ENCODE measurements around the gene PRLR.
"Not testable (repeated sequence)": the region's sequence is repeated elsewhere in the genome, so short reads cannot be mapped to it uniquely, and the experiment has no call there.

Gene PRLR

GRCh38 chr5:35120715-35121114 is 109.6 kb downstream of the PRLR start:
- DNase-seq: no peak

GRCh38 chr5:35117967-35118366 is 112.3 kb downstream of the PRLR start:
- DNase-seq: no peak

- DNase-seq: no peak
These were observed 114.4 kb downstream of the PRLR start for GRCh38 chr5:35115920-35116319.

GRCh38 chr5:35114698-35115097 is 115.6 kb downstream of the PRLR start:
- DNase-seq: no peak

DNA sequence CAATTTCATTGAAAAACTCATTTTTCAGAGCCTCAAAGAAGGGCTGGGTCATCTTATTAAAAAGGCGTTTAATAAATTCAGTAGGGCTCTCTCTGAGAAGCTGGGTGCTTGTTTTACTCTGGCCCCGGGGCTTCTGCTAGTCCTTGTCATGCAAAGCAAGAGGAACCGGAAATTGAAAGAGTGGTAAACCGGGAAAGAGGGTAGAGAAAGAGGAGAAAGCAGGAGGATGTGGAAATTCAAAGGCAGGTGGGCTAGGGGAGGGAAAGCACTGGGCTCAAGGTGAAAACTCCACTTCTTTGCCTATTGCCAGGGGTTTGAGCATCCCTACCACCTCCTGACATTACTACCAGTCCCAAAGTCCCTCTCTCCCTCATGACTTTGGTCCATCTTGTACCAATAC is 118.0 kb downstream of the PRLR start:
- DNase-seq: no peak

DNA sequence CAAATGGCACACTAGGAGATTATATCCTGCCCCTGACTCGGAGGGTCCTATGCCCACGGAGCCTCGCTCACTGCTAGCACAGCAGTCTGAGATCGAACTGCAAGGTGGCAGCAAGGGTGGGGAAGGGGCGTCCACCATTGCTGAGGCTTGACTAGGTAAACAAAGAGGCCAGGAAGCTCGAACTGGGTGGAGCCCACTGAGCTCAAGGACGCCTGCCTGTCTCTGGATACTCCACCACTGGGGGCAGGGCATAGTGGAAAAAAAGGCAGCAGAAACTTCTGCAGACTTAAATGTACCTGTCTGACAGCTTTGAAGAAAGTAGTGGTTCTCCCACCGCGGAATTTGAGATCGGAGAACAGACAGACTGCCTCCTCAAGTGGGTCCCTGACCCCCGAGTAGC is 125.7 kb downstream of the PRLR start:
- DNase-seq: not testable (repeated sequence)

- DNase-seq: no peak
These were observed 126.5 kb downstream of the PRLR start for GRCh38 chr5:35103637-35104299.

DNA sequence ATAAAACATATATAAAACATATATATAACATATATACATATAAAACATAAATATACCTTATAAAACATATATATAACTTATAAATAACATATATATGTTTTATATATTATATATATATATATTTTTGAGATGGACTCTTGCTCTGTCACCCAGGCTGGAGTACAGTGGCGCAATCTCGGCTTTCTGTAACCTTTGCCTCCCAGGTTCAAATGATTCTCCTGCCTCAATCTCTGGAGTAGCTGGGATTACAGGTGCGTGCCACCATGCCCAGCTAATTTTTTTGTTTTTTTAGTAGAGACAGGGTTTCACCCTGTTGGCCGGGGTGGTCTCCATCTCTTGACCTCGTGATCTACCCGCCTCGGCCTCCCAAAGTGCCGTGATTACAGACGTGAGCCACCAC is 128.6 kb downstream of the PRLR start:
- DNase-seq: not testable (repeated sequence)

DNA sequence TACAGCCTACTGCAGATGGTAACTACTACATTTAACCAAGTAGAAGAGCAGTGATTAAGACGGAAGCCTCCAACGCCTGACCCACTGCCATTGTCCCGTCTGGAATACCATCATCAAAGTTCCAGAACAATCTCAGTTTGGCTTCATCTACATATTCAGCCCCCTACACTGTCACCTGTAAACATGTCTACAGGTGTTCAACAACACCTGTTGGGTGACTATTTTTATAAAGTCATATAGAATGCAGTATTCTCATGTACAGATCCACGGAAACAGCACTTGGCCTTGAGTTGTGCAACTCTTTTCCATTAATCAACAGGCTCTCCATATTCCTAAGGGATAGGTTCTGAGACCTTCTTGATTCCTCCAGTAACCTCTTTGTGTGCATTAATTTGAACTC is 129.3 kb downstream of the PRLR start:
- DNase-seq: no peak

DNA sequence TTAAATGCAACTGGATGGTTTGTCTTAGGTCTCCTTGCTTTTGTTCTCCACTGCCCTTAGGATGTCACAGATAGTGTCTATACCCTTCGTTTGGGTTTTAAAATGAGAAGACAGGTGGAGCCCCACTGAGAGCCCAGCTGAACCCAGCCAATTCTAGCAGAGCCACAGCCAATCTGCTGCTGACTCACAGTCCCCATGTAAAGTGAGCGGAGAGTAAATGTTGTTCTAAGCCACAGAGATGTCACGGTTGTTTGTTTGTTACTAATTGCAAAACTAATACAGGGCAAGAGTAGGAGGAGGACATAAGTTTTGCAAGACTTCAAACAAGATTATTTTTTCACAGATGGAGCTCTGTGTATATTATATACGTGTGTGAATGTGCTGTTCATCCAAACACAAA is 132.1 kb downstream of the PRLR start:
- no peak for DNase-seq

DNA sequence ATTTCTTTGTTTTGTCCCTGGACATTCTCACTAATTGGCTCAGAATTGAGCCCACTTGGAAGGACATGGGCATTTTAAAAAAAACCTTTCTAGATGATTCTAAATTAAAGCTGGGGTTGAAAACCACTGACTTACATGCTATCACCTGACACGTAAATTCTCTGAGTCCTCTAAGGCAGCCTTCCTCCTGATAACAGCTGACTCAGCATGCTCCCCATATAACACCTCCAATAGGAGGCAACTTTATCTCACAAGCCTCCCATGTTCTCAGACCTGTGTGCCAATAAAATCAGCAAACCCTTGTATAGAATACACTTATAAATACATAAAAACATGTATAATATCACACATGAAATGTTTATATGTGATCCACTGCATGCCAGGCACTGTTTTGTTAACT is 133.4 kb downstream of the PRLR start:
- DNase-seq: no peak

- no peak for DNase-seq
These were observed 134.1 kb downstream of the PRLR start for GRCh38 chr5:35096216-35096615.

DNA sequence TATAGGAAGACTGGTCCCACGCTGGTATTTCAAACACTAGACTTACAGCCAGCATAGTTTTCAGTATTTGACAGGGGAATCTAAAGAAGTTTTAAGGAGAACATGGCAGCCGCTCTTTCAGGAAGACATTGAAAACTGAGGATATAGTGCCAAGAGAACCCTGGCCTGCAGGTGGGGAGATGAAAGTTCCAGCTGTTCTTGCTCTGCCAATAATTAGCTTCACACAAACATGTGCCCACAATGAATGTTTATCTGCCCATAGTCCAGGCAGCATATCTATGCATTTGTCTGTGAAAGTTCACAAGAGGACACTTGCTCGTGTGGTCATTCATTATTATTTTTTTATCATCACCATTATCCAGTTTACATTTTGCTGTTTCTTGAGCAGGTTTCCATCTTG is 134.9 kb downstream of the PRLR start:
- DNase-seq: no peak

- DNase-seq: no peak
These were observed 135.3 kb downstream of the PRLR start for GRCh38 chr5:35094948-35095347.

- DNase-seq: no peak
These were observed 137.6 kb downstream of the PRLR start for GRCh38 chr5:35092703-35093102.

DNA sequence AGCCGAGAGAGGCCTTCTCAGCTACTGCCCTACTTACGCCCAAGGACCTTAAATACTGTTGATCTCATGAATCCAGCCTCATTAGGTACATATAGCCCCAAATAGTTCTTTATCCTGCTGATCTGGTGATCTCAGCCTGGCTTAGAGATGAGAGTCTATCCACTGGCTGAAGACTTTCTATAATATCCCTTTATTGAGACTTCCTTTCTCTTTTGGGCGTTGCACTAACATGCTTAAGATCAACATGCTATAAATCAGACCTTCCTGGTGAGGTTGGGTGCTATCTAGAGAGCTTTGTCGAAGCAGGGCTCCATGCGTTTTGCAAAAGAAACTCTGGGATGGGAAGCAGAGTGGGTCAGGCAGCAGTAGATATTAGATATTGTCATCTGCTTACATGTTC is 138.6 kb downstream of the PRLR start:
- DNase-seq: no peak

DNA sequence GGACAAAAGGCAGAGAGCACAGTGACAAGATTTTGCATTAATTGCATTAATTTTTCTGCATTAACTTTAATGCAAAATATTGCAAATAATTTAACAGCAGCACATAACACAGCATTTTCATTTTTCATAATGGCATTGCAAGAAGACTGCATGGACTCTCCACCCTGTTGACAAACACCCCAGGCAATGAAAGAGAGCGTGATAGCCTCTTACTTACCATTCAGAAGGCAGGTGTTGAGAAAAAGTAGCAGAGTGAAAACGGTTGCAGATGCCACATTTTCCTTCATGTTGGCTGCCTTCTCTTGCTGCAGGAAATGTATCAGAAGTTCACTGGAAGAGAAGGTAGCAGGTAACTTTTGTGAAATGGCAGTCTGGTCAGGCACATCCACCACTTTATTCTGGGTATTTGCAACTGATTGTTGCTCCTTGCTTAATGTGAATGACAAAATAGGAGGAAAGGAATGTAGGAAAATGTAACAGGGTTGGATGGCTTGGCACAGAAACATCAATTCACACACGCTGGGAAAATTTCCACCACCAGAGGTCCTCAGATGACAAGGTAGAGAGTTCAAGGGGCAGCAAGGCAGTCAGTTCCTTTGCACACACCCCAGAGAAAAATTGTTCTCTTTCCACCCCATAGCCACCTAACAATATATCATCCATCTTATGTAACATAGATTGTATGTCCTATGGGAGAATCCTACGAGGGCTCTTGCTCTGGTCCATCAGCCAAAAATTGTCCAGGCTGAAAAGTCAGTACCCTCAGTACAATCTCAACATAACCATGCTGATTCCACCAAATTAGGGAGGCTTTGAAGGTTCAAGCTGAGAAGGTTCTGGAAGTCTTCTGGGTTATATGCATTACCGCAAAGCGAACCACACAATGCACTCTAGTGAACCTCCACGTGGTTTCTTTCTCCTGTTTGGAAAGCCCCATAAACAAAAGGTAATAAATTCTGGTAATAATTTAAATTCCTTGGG is 140.7 kb downstream of the PRLR start:
- peak; percentile 11 for DNase-seq

DNA sequence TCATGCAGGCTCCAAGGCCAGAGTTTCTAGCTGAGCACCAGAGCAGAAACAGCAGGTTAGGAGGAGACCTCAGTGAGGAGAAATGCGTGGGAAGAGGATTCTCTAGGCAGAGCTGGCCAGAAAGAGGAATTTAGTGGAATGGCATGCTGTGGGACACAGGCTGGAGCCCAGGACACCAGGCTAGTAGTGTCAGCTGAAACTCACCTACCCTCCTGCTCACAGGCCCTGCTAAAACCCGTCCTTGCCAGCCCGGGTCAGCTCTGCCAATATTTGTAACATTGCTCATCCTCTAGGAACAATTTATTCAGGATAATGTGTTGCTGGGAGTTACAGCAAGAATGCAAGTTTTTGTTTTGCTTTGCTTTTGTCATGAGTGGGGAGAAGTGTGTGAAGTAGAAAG is 142.3 kb downstream of the PRLR start:
- DNase-seq: no peak

- no peak for DNase-seq
These were observed 147.1 kb downstream of the PRLR start for GRCh38 chr5:35083150-35083549.

GRCh38 chr5:35082530-35082929 is 147.8 kb downstream of the PRLR start:
- no peak for DNase-seq

DNA sequence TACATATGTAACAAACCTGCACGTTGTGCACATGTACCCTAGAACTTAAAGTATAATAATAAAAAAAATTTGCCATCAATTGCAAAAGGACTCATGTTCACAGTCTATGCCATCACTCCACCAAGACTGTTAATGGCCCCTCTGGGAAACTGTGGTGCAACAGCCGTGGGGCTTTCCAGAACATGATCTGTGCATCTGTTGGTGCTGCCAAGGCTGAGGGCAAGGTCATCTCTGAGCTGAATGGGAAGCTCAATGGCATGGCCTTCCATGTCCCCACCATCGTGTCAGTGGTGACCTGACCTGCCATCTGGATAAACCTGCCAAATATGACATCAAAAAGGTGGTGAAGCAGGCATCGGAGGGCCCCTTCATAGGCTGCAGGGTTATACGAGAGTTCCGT is 149.2 kb downstream of the PRLR start:
- no peak for DNase-seq

- DNase-seq: no peak
These were observed 157.1 kb downstream of the PRLR start for GRCh38 chr5:35073160-35073559.

DNA sequence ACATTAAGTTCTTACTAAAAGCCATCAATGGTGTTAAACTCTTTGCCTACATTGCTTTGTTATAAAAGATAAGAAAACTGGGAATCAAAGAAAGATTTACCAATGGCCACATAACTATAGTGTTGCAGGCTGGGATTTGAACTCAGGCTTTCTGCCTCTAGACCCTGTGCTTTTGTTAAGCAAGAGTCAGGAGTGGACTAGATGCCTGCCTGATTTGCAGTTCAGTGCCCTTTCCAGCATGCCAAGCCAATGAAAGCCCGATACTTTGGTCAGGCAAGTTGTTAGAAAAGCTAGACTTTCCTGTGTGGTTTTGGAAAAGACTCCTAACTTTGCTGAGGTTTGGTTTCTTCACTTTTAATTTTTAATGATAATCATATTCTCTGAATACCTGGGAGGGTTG is 161.1 kb downstream of the PRLR start:
- no peak for DNase-seq

DNA sequence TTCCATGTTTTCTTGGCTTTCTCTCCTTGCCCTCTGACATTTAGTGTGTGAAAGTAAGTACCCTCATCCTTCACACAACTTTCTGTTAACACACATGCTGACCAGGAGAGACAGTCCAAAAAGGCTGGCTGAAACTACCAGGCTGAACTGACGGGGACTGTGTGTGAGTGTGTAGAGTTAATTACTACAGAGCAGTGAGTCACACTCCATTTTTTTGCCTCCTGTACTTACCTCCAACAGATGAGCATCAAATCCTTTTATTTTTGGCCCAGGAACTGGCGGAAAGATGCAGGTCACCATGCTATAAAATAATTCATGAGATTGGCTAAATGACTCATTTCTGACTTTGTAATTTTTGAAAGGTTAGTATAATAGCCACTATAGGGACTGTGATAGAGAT is 162.3 kb downstream of the PRLR start:
- DNase-seq: no peak
